Hematopoietic multipotent progenitor cell (in vitro differentiated cells): ENCODE results near the gene TPD52L2. TPM values are rescaled to one million over a fixed set of nuclear protein-coding genes. Genes with fewer than 3 reads are reported as not detected.
A peak's percentile ranks its signal among the peaks of the same experiment; 100 is the strongest.
"Not testable (repeated sequence)": the region's sequence is repeated elsewhere in the genome, so short reads cannot be mapped to it uniquely, and the experiment has no call there.

Experiments used
- DNase-seq, 3 donors: peaks; one replicate each; pipeline ENCODE4 v3.0.0-alpha.2; 2011 to 2015; ENCODE audit warnings: low read depth in 2 of 3, low spot score in 2 of 3
- total RNA-seq: library from RNA; depleted of rRNA; stranded (reverse); fragments of >200 nt; gene quantifications from one replicate; pipeline ENCODE4 v1.2.3, GENCODE V29; 2012

Gene TPD52L2
- total RNA-seq, 1 donor, result 47.7 TPM

DNA sequence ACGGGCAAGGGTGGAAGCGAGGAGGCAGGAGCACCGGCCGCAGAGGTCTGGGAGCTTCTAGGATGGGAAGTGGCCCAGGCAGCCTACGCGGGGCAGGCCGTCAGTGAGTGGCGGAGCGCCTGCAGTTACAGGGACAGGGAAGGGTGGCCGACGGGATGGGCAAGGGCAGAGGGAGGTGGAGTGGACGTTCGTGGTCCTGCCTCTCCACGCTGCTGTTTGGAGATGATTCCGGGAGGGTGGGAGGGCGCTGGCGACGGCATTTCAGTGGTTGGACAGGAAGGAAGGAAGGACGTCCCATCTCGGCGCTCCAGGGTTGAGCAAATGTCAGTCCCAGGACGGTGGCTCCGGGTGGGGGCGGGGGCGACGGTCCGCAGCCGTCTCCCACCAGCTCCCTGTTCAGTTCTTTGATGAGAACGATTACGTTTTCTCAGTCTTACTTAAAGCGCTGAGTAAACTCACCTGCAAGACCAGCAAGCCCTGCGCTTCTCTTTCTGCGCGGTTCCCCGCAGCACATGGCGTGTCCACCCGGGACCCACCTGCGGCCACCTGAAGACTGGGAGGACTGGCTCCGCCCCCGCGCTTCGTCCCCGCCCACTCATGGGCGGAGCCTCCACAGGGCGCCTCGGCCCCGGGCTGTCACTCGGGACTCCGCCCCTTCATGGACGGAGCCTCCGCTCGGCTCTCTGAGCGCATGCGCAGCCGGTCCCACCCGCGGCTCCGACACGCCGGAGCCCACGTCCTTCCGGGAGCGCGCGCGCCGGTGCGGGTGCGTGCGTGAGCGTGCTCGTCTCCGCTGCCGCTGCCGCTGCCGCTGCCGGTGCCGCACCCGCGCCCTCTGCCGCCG lies 29.5 kb downstream of the TPD52L2 start, which contains the start of gene DNAJC5:
TSS of gene DNAJC5 (plus strand) at position 769 of the 844 bp plus-strand sequence. CDS start 33,220 bp downstream, outside the sequence.
- DNase-seq, result peak; percentile 92 to 95 (median 95)

DNA sequence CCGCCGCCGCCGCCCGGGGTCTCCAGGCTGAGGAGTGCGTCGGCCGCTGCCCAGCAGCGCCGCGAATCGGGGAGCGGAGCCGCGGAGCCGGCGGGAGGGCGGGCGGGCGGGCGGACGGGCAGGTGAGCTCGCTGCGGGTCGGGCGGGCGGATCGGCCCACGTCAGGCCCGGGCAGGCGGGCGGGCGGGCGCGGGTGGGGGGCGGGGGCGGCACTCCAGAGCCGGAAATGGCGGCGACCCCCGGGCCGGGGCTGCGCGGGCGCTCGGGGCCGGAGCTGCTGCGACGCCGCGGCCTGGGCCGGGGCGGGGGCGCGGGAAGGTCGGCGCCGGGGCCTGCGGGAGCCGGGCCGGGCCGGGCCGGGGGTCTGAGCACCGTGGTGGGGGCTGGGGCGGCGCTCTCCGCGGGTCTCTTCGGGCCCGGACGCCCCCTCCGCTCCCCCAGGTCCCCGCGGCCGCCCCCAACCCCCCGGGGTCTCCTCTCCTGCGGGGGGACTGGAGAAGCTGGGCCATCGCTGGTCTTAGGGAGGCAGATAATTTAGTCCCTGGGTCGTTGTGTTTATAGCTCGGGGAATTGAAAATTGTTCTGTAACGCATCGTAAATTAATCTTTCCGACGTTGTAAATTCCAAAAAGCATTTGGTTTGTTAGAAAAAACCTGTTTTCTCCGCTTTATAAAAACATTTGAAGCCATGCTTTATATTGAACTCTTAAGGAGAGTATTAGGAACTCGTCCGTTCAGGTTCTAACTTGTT lies 30.3 kb downstream of the TPD52L2 start:
- no peak for DNase-seq

- DNase-seq, result no peak
Observed at GRCh38 chr20:63895952-63896263, 30.8 kb downstream of the TPD52L2 start.

DNA sequence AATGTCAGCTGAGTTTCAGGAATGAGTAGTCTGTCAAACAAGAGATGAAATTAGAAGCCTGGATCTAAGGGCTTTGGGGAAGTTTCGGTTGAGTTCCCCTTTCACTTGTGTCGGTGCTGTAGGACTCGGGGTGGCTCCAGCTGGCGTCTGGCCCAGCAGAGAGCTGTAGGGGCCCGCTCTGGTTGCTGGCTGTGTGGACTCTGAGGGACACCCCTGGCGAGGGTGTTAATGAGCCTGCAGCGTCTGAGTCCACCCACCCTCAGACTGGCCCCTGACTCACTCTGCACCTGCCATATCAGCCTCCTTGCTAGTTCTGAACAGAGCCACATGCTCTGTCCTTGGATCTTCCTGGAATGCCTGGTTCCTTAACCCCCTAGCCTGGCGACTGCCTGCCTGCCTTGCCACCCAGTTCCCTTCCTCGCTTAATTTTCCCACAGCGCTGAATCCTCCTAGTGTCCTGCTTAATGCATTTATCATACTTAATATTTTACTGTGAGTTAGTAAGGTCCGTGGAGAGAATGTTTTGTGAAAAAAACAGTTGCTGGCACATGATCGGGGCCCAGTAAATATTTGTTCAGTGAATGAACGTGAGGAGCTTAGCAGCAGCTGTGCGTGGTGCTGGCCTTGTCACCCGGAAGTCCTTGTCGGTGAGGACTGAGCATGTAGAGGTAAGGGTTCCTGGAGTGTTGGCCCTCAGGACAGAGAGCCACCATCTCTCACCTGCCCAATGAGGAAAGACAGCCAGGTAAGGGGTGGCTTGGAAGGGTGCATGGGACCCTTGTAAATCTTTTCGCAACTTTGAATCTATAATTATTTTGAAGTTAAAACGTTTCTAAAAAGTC lies 31.4 kb downstream of the TPD52L2 start:
- peak in 2 of 3 donors; percentile 73 to 77 for DNase-seq

DNA sequence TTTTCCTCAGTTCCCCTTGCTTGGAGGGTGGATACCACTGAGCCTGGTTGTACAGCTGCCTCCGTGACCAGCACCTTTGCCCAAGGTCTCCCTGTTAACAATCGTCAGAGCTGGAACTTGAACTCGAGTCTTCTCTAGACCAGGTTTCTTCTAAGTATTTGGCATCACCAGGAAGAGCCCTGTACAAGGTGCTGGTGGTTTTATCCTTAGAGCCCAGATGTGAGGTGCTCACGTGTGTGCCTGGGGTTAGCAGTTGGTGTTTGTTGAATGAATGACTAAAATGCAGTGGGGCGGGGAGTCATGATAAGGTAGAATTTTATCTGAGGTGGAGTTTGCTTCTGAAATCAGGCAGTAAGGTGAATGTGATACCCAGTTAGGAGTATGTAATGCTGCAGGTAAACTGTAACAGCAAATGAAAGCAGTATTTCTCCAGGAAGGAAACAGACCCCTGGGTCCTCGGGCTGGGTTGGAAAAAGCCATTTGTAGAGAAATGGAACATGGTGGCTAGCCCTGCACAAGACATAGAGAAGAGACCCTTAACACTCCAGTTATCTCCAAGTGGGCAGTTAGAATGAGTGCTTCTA lies 33.0 kb downstream of the TPD52L2 start:
- DNase-seq, result no peak

DNA sequence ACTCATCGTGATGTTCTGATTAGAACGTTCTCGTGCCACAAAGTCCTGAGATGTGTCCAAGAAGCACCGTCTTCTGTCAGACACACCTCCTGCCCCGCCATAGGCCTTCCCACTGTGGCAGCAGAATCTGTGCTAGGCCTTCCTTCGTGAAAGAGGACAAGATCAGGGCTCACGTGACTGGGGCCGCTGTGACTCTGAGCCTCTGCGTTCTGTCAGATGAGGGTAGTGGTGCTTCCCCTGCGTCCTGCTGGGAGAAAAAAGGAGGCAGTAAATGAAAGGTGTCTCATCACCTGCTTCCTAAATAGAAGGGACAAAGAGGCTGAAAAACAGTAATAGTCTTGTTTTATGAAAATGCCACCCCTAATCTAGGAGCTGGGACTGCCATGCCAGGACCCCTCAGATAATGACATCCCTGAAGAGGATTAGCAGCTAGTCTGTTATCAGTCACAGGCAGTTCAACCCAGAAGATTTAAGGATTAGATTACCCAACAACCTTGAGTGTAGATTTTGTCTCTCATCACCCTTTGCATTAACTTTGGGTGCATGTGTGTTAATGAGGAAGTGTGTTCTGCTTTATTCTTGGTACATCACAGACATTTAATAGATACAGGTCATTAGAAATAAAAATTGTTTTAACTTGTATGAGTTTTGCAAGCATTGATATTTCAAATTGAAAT lies 34.0 kb downstream of the TPD52L2 start:
- DNase-seq, result no peak

GRCh38 chr20:63900413-63900812 lies 35.3 kb downstream of the TPD52L2 start:
- DNase-seq, result no peak

DNA sequence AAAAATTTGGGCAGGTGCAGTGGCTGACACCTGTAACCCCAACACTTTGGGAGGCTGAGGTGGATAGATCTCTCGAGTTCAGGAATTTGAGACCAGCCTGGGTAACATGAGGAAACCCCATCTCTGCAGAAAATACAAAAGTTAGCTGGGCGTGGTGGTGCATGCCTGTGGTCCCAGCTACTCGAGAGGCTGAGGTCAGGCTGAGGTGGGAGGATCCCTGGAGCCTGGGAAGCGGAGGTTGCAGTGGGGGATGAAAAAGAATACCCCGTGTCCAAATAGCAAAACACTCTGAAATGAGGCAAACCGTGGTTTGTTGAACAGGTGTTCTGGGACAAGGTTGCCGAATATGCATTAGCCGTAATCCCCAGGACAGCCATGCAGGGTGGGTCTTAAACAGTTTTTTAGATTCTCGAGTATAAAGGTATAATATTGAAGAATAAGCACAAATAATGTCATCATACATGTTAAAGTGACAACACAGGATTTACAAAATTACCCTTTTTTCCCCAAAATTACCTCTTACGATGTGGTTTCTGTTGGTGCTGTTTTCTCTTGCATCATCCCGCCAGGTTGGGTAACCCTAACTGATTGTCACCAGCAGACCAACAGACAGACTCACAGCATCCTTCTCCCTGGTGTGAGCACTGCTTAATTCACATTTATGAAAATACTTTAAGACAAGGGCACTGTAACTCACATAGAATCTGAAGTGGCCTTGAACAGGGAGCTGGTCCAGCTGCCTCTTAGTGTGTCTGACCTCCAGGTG lies 38.9 kb downstream of the TPD52L2 start:
- DNase-seq, result no peak

DNA sequence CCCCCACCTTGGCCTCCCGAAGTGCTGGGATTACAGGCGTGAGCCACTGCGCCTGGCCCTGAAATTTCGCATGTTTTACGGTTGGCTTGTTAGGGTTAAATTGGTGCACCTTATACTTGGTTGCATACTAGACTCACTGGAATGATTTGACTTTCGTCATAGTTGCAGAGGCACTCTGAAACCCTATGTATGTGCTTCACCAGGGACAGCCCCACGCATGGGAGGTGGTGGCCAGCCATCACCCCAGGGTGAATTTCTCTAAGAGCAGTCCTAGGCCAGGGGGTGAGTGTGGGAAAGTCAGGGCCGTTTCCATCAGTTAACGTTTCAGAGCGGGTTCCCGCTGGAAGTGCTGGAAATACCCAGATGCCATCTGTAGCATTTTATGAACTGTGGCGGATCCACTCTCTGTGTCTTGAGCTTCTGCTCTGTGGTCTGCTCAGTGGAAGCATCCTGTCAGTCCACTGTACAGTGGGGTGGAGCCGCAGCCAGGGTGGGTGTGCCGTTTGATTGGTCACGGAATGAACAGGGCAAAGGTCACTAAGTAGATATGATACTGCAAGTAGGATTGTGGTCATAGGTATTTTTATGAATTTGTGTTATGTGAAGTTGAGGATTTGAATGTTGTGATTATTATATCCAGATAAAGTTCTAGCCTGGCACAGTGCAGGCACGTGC lies 43.1 kb downstream of the TPD52L2 start:
- no peak for DNase-seq

- DNase-seq, result no peak
Observed at GRCh38 chr20:63911176-63911575, 46.1 kb downstream of the TPD52L2 start.

- no peak for DNase-seq
Observed at GRCh38 chr20:63913768-63914167, 48.7 kb downstream of the TPD52L2 start.

GRCh38 chr20:63915471-63915870 lies 50.4 kb downstream of the TPD52L2 start:
- DNase-seq, result no peak

GRCh38 chr20:63916371-63916939 lies 51.4 kb downstream of the TPD52L2 start:
- not testable (repeated sequence) for DNase-seq

DNA sequence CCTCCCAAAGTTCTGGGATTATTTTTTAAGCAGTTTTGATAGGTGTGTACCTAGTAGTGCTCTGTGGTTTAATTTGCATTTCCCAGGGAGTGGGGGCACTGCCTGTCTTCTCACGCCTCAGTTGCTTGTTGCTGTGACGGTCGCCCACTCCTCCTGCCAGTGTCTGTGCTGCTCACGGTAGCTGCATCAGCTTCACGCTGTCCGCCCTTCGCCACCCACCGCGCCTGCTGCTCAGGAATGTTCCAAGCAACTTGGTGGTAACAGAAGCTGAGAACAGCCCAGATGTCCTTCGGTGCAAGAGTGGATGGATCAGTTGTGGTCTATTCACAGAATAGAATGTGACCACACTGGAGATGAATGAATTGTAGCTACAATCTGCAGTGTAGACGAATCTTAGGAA lies 52.7 kb downstream of the TPD52L2 start:
- DNase-seq, result no peak

DNA sequence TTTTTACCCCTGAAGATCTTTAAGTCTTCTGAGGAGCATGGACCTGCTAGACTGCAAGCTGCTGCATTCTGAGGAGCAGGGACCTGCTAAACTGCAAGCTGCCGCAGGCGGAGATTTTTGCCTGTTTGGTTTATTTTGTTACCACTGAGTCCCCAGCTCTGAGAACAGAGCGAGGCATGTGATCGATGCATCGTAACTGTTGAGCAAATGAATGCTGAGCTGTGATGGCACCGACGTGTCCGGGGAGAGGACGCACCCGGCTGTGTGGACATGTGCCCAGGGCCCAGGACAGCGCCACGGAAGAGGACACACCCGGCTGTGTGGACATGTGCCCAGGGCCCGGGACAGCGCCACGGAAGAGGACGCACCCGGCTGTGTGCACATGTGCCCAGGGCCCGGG lies 54.1 kb downstream of the TPD52L2 start:
- DNase-seq, result no peak

- DNase-seq, result no peak
Observed at GRCh38 chr20:63920226-63920625, 55.2 kb downstream of the TPD52L2 start.

DNA sequence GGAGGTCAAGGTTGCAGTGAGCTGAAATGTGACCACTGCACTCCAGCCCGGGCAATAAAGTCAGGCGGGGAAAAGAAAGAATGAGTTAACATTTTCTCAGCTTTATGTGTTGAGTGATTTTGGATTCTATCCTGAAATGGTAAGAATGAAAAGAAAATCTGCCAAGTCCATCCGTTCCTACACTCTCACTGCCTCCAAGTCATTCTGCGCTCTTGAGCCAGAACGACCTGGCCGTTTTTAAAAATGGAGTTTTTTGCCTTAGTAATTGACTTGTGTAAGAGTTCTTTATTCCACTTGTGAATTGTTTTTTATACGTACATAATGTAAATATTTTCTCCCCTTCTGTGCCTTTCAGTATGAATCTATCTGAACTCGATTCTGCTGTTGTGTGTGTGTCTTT lies 58.6 kb downstream of the TPD52L2 start:
- DNase-seq, result no peak

DNA sequence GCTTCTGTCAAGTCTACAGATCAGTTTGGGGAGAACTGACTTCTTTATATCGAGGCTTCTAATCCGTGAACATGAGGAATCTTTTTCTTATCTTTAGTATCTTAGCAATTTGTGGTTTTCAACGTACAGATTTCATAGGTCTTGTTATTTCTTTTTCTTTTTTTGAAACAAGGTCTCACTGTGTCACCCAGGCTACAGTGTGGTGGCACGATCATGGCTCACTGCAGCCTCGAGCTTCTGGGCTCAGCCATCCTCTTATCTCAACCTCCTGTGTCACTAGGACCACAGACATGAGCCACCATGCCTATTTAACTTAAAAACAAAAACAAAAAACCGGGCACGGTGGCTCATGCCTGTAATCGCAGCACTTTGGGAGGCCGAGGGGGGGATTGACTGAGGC lies 59.2 kb downstream of the TPD52L2 start:
- DNase-seq, result no peak

GRCh38 chr20:63926298-63926697 lies 61.2 kb downstream of the TPD52L2 start:
- DNase-seq, result no peak
